HG02973 (cell line): ENCODE measurements around the gene KASH5.

Experiments used
- ATAC-seq: cut with Tn5 transposase; IDR thresholded peaks from one replicate; pipeline ENCODE4 v1.9.1; 2021; ENCODE audit warnings: moderate library complexity; ENCODE audit not compliant: unreplicated experiment

Gene KASH5

GRCh38 chr19:49387936-49388372 is at the start of gene KASH5:
Gene KASH5, plus strand, starts transcription at chr19:49388249. Its CDS starts 2,635 bp downstream, at chr19:49390884.
- peak; percentile 49 for ATAC-seq

GRCh38 chr19:49338691-49339300 is 49.3 kb upstream of the KASH5 start:
- no peak for ATAC-seq

- no peak for ATAC-seq
These were observed 48.6 kb upstream of the KASH5 start for GRCh38 chr19:49339301-49340068.

DNA sequence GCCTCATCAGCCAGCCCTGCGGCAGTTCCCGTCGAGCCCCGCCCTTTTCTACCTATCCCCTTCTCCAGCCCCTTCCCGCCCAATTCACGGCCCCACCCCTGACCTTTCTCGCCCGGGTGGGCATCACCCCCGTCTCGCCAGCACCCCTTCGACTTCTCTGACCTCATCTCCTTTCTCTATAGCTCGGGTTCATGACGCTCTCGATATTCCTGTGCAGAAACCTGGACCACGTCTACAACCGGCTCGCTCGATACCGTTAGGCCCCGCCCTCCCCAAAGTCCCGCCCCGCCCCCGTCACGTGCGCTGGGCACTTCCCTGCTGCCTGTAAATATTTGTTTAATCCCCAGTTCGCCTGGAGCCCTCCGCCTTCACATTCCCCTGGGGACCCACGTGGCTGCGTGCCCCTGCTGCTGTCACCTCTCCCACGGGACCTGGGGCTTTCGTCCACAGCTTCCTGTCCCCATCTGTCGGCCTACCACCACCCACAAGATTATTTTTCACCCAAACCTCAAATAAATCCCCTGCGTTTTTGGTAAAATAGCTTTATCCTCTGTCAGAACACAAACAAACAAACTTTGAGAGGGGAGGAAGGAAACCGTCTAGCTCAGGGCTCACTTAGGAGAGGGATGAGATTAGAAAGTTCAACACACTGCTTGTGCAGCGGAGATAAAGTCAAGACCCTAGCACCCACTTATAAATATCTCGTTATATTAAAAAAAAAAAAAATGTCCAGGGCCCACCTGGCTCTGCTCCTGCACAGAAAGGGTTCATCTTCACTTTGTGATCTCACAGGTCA is 47.8 kb upstream of the KASH5 start:
- ATAC-seq, result peak; percentile 58

- no peak for ATAC-seq
These were observed 47.0 kb upstream of the KASH5 start for GRCh38 chr19:49340865-49341718.

DNA sequence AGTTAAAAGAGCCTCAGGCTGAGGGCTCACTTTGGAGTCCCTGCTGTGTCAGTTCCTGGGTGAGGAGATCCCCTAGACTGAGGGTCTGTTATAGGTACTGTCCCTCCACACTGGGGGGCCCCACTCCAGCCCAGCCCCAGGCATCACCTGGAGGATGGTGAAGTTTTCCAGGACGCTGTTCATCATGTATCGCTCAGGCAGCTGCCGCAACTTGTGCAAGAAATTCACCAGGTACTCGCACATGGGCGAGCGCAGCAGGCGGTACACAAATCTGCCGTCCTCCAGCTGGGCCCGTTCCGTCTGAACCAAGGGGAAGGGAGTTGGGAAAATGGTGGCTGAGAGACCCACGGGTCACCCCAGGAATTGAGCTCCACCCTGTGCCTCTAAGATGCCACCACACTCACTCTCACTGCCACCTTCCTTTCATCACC is 45.7 kb upstream of the KASH5 start:
- no peak for ATAC-seq

DNA sequence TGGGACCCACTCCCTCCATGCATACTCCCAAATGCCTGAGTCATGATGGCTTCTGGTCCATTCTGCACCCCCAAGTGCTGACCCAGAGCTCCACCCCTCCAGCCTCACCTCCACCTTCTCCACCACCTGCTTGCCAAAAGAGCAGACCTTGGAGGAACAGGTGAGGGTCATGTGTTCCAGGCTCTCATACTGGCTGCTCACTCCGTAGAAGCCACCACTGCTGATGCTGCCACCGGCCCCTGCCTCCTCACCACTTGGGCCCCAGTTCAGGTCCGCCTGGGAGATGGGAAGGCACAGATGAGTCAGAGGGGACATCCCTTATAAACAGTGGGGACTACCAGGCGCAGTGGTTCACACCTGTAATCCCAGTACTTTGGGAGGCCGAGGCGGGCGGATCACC is 44.9 kb upstream of the KASH5 start:
- no peak for ATAC-seq

- no peak for ATAC-seq
These were observed 43.3 kb upstream of the KASH5 start for GRCh38 chr19:49344505-49345423.

GRCh38 chr19:49347191-49347590 is 40.9 kb upstream of the KASH5 start:
- no peak for ATAC-seq

GRCh38 chr19:49347835-49348234 is 40.2 kb upstream of the KASH5 start:
- ATAC-seq, result no peak

GRCh38 chr19:49348305-49349189 is 39.5 kb upstream of the KASH5 start:
- no peak for ATAC-seq

GRCh38 chr19:49349567-49349966 is 38.5 kb upstream of the KASH5 start:
- no peak for ATAC-seq

GRCh38 chr19:49355909-49356353 is 32.1 kb upstream of the KASH5 start:
- ATAC-seq, result no peak

DNA sequence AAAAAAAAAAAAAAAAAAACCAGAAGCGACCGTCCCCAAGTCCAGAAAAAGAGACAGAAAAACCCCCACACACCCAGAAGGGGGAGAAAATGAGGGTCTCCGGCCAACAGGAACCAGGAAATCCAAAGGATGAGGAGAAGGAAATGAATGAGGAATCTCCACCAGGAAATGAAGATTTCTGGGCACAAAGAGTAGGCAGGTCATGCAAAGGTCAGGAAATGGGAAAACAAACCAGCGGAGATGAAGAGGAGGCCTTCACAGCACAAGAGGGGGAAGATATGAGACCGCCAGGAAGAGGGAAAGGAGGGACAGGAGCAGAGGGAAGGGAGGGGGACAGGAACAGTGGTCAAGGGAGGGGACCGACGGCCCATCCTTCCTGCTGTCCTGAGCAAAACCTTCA is 31.7 kb upstream of the KASH5 start:
- no peak for ATAC-seq

GRCh38 chr19:49357186-49357585 is 30.9 kb upstream of the KASH5 start:
- no peak for ATAC-seq

DNA sequence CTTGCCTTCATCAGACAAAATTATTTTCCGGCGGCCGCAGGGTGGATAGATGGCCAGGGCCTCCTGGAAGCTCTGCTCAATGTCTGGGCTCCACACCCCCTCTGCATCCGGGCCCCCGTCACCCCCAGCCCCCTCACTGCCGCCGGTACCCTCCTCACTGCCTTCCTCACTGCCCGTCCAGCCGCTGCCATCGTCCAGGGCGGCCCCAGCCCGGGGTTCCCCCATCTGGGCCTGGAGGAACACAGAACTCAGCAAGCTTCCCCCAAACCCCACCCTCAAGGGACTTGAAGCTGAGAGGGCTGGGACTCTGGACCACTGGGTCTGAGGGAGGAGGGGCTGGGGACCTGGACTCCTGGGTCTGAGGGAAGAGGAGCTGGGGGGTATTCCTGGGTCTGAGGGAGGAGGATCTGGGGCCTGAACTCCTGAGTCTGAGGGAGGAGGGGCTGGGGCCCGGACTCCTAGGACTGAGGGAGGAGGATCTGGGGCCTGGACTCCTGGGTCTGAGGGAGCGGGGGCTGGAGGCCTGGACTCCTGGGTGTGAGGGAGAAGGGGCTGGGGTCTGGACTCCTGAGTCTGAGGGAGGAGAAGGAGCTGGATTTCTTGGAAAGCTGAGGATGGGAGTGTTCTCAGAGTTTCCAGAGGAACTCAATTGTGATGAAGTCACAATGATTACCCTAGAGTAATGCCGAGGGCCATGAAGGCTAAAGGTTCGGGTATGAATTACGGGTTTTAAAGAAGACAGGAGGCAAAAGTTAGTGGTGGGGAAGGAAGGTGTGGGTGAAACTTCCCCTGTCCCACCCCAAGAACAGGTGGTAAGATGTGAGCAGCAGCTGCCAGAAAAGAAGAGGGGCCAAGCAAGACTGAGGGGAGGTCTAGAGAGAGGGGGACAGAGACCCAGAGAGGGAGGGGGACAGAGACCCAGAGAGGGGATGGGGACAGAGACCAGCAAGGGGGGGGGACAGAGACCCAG is 27.9 kb upstream of the KASH5 start:
- ATAC-seq, result no peak

DNA sequence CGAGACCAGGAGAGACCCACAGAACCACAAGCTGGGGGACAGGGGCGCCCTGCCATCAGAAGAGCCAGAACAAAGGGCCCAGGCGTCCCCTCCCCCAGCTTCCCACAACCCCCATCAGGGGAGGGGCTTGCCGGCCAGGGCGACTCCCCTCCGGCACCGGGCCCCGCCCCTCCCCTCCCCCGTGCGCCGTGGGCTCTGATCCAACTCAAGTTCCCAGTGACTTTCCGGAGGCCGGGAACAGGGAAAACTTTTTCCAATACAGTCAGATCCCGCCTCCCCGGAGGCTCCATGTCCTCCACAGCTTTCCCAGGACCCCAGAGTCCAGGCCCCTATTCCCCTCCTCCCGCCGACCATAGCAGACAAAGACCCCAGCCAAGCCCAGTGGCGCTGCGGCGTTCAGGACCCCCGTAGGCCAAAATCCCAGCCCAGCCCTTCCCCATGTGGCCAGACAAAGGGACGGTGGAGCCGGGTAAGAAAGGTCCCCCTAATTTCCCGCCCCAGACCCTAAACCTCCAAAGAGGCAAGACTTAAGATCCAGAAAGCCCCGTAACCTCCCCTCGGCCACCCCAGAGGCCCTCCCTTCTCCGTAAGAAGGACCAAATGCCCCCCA is 26.5 kb upstream of the KASH5 start:
- ATAC-seq, result no peak
